ENCODE data around the gene WDR5.

The WDR5 gene

DNA sequence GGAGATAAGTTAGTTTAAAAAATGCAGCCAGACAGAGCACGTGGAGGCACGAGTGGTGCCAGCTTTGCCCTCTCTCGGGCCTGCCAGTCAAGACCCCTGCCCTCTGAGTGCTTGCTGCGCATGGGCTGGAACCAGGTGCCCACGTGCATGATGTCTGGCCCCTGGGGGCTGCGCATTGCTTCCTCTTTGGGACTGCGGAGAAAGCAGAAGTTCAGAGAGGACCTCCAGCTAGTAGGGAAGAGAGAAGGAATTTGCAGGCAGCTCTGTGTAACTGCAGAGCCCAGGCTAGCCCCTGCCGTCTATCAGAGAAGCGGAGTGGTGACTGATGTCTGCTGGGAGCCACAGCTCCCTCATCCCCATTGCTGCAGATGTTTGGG, 38.2 kb downstream of the WDR5 start:
- ChIA-PET CTCF (interaction anchor here (0.6 to 3.1 kb wide), 5 partner anchors 101 to 1217 kb away, joined by 3 to 32 read pairs (median 4); no protein-coding TSS in a partner anchor), POLR2A (interaction anchor here (1.9 kb wide), 1 partner anchor 38 kb away, joined by 6 read pairs; the partner anchor contains the start of gene WDR5)
- Histone ChIP-seq H3K4me1 (ENCODE audit: control insufficient read depth, insufficient read depth, low read length) (no peaks in the 10 kb centered on the region), H3K36me3 (ENCODE audit: control insufficient read depth in 2 of 2, insufficient read depth in 1 of 2, low read length in 2 of 2) (no peaks in the 10 kb centered on the region), H3K4me3 (ENCODE audit: low read depth, low read length) (no peak overlapping the region), H3K27ac (ENCODE audit: extremely low read depth, low read depth, low read length) (no peak overlapping the region), H3K9me3 (ENCODE audit: control insufficient read depth, insufficient read depth, low read depth, low read length) (no peaks in the 10 kb centered on the region)
- no peak for TF ChIP-seq KLF7 (tag by site-specific recombination; IDR thresholded peaks at IDR 0.05; ENCODE audit: borderline replicate concordance)
- TF ChIP-seq, protein P1, sequence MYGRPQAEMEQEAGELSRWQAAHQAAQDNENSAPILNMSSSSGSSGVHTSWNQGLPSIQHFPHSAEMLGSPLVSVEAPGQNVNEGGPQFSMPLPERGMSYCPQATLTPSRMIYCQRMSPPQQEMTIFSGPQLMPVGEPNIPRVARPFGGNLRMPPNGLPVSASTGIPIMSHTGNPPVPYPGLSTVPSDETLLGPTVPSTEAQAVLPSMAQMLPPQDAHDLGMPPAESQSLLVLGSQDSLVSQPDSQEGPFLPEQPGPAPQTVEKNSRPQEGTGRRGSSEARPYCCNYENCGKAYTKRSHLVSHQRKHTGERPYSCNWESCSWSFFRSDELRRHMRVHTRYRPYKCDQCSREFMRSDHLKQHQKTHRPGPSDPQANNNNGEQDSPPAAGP (tag by site-specific recombination; IDR thresholded peaks at IDR 0.05), result no peak

DNA sequence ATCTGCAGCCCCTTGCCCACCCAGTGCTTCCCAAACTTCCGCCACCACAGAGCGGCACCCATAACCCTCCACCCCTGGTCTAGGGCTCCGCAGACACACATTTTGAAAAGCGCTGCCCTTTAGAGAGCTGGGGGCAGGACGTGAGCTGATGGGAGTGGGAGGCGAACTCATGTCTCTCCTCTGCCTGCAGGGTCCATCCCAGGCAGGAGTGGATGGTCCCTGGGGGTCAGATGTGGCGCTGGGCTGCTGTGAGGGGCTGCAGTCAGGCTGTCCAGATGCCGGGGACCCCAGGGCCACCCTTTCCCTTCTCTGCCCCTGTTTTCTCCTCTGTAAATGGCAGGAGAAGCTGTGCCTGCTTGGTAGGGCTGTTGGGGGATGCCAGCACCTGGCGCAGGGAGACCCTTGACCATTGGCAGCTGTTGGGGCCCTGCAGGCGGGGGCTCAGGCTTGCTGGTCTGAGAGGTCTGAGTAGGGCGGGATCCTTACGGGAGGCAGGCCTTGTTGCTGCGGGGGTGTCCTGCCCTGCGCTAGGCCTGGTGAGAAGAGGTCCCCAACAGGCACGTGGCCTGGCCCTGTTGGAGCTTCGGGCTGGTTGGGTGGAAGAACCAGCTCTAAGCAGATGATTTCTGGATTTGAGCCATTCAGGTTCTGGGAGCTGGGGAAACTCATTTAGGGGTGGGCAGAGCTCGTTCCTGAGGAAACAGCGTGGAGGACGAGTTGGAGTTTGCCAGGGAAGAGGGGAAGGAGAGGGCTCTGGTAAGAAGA, 38.8 kb downstream of the WDR5 start:
- H3K4me1 ChIP-seq (ENCODE audit: control insufficient read depth, insufficient read depth, low read length), result no peaks in the 10 kb centered on the region
- no peaks in the 10 kb centered on the region for H3K9me3 ChIP-seq (ENCODE audit: control insufficient read depth, insufficient read depth, low read depth, low read length)
- POLR2A ChIA-PET, result interaction anchor here (0.7 to 1.9 kb wide), 6 partner anchors 10 to 268 kb away, joined by 3 to 9 read pairs (median 4); partner anchors contain the start of genes RNU6ATAC and WDR5
- CTCF ChIA-PET, result interaction anchor here (0.5 to 3.1 kb wide), 9 partner anchors 24 to 514 kb away, joined by 3 to 32 read pairs (median 4); no protein-coding TSS in a partner anchor
- TF ChIP-seq ZNF610 (tag by site-specific recombination; IDR thresholded peaks at IDR 0.05; ENCODE audit: borderline replicate concordance), result peak; percentile 92; the same call in 1 of the 2 replicates
- TF ChIP-seq ZNF623 (tag by site-specific recombination; IDR thresholded peaks at IDR 0.05), result peak; percentile 36
- TF ChIP-seq ZNF16 (tag by site-specific recombination; IDR thresholded peaks at IDR 0.05; ENCODE audit: low read depth), result no peak
- H3K36me3 ChIP-seq (ENCODE audit: control insufficient read depth in 2 of 2, insufficient read depth in 1 of 2, low read length in 2 of 2), result no peaks in the 10 kb centered on the region
- H3K4me3 ChIP-seq (ENCODE audit: low read depth, low read length), result no peak overlapping the region
- no peak overlapping the region for H3K27ac ChIP-seq (ENCODE audit: extremely low read depth, low read depth, low read length)

DNA sequence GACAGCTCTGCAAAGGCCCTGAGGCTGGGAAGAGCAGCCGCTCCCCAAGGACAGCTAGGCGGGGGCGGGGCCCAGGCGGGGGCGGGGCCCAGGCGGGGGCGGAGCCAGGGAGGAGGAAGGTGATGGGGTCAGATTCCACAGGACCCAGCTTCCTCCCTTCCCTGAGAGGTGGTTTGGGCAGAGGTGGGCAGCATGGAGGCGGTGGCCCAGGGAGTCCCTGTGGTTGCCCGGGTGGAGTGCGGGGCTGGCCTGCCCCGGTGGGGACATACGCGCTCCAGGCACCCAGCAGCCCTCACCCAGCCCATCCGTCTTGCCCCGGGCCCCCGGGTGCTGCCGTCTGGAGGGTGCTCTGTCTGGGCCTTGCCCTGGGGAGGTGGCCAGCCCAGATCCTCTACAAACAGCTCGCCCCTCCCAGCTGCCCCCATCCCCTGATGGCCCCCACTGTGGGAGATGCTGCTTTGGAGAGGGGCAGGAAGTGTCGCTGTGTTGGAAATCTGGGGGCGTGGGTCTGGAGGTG, 39.5 kb downstream of the WDR5 start:
- H3K27ac ChIP-seq (ENCODE audit: extremely low read depth, low read depth, low read length), result no peak overlapping the region
- CTCF ChIA-PET, result interaction anchor here (0.5 to 3.1 kb wide), 5 partner anchors 23 to 513 kb away, joined by 3 to 32 read pairs (median 5); no protein-coding TSS in a partner anchor
- TF ChIP-seq, protein P1 (tag by site-specific recombination; IDR thresholded peaks at IDR 0.05), result no peak
- TF ChIP-seq, protein P2, sequence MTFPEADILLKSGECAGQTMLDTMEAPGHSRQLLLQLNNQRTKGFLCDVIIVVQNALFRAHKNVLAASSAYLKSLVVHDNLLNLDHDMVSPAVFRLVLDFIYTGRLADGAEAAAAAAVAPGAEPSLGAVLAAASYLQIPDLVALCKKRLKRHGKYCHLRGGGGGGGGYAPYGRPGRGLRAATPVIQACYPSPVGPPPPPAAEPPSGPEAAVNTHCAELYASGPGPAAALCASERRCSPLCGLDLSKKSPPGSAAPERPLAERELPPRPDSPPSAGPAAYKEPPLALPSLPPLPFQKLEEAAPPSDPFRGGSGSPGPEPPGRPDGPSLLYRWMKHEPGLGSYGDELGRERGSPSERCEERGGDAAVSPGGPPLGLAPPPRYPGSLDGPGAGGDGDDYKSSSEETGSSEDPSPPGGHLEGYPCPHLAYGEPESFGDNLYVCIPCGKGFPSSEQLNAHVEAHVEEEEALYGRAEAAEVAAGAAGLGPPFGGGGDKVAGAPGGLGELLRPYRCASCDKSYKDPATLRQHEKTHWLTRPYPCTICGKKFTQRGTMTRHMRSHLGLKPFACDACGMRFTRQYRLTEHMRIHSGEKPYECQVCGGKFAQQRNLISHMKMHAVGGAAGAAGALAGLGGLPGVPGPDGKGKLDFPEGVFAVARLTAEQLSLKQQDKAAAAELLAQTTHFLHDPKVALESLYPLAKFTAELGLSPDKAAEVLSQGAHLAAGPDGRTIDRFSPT (tag by site-specific recombination; IDR thresholded peaks at IDR 0.05), result peak; percentile 36; the same call in 1 of the 2 replicates
- TF ChIP-seq GLIS1 (tag by site-specific recombination; IDR thresholded peaks at IDR 0.05) (no peak), ZBTB8A (tag by site-specific recombination; IDR thresholded peaks at IDR 0.05) (no peak), ZNF311 (tag by site-specific recombination; IDR thresholded peaks at IDR 0.05; ENCODE audit: borderline replicate concordance) (no peak), ZNF701 (tag by site-specific recombination; IDR thresholded peaks at IDR 0.05) (no peak), ZNF184 (tag by site-specific recombination; IDR thresholded peaks at IDR 0.05) (no peak), EGR2 (tag by site-specific recombination; IDR thresholded peaks at IDR 0.05; ENCODE audit: low read depth) (peak; percentile 62), ZNF174 (tag by site-specific recombination; IDR thresholded peaks at IDR 0.05) (no peak), KLF10 (tag by site-specific recombination; IDR thresholded peaks at IDR 0.05) (no peak), ZNF221 (tag by site-specific recombination; IDR thresholded peaks at IDR 0.05; ENCODE audit: borderline replicate concordance) (no peak), ZFHX2 (tag by site-specific recombination; conservative IDR thresholded peaks at IDR 0.05) (peak; percentile 71), TCF7L2 (IDR thresholded peaks at IDR 0.05; ENCODE audit: borderline replicate concordance, low read depth, low read length) (no peak), REPIN1 (tag by site-specific recombination; IDR thresholded peaks at IDR 0.05; ENCODE audit: low read depth) (no peak), MZF1 (tag by site-specific recombination; IDR thresholded peaks at IDR 0.05; ENCODE audit: borderline replicate concordance) (no peak), ZNF670 (tag by site-specific recombination; IDR thresholded peaks at IDR 0.05; ENCODE audit: low read depth) (no peak)
- TF ChIP-seq, protein P3, sequence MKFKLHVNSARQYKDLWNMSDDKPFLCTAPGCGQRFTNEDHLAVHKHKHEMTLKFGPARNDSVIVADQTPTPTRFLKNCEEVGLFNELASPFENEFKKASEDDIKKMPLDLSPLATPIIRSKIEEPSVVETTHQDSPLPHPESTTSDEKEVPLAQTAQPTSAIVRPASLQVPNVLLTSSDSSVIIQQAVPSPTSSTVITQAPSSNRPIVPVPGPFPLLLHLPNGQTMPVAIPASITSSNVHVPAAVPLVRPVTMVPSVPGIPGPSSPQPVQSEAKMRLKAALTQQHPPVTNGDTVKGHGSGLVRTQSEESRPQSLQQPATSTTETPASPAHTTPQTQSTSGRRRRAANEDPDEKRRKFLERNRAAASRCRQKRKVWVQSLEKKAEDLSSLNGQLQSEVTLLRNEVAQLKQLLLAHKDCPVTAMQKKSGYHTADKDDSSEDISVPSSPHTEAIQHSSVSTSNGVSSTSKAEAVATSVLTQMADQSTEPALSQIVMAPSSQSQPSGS (tag by site-specific recombination; IDR thresholded peaks at IDR 0.05; ENCODE audit: low read depth), result no peak
- TF ChIP-seq, protein P4, sequence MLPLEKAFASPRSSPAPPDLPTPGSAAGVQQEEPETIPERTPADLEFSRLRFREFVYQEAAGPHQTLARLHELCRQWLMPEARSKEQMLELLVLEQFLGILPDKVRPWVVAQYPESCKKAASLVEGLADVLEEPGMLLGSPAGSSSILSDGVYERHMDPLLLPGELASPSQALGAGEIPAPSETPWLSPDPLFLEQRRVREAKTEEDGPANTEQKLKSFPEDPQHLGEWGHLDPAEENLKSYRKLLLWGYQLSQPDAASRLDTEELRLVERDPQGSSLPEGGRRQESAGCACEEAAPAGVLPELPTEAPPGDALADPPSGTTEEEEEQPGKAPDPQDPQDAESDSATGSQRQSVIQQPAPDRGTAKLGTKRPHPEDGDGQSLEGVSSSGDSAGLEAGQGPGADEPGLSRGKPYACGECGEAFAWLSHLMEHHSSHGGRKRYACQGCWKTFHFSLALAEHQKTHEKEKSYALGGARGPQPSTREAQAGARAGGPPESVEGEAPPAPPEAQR (tag by site-specific recombination; IDR thresholded peaks at IDR 0.05), result no peak

More for the DNA sequence above, 39.5 kb downstream of the WDR5 start:
- POLR2A ChIA-PET, result interaction anchor here (0.7 to 1.9 kb wide), 6 partner anchors 11 to 267 kb away, joined by 3 to 9 read pairs (median 4); partner anchors contain the start of genes RNU6ATAC and WDR5
- H3K4me3 ChIP-seq (ENCODE audit: low read depth, low read length), result no peak overlapping the region
- no peaks in the 10 kb centered on the region for H3K9me3 ChIP-seq (ENCODE audit: control insufficient read depth, insufficient read depth, low read depth, low read length)
- H3K4me1 ChIP-seq (ENCODE audit: control insufficient read depth, insufficient read depth, low read length), result no peaks in the 10 kb centered on the region
- H3K36me3 ChIP-seq (ENCODE audit: control insufficient read depth in 2 of 2, insufficient read depth in 1 of 2, low read length in 2 of 2), result no peaks in the 10 kb centered on the region
